ENCODE results near the gene EIPR1.

DNA sequence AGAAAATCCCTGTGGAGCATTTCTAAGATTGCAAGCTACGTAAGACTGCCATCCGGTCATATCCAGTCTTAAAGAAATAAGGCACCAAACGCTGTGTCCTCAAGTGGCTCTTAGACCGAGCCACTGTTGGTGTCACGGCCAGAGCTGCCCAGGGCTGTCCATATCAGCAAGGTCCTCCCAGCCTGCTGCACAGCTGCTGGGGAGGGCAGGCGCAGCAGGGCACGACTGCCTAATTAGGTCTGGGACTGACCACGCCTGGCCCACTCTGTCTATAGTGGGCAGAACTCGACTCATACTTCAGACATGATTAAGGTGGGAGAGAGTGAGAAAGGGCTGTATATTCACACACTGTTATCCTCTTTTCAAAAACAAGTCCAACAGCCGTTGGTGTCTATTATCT is 39.3 kb downstream of the EIPR1 start:
- TF ChIP-seq EZH2 (IDR thresholded peaks at IDR 0.05; ENCODE audit: low read length): no peak
- TF ChIP-seq, protein P1, sequence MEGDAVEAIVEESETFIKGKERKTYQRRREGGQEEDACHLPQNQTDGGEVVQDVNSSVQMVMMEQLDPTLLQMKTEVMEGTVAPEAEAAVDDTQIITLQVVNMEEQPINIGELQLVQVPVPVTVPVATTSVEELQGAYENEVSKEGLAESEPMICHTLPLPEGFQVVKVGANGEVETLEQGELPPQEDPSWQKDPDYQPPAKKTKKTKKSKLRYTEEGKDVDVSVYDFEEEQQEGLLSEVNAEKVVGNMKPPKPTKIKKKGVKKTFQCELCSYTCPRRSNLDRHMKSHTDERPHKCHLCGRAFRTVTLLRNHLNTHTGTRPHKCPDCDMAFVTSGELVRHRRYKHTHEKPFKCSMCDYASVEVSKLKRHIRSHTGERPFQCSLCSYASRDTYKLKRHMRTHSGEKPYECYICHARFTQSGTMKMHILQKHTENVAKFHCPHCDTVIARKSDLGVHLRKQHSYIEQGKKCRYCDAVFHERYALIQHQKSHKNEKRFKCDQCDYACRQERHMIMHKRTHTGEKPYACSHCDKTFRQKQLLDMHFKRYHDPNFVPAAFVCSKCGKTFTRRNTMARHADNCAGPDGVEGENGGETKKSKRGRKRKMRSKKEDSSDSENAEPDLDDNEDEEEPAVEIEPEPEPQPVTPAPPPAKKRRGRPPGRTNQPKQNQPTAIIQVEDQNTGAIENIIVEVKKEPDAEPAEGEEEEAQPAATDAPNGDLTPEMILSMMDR (optimal IDR thresholded peaks at IDR 0.05 in 1 of 3, IDR thresholded peaks at IDR 0.05 in 1 of 3, conservative IDR thresholded peaks at IDR 0.05 in 1 of 3; ENCODE audit: extremely low read depth in 1 of 3, insufficient read depth in 2 of 3, low read length in 3 of 3): no peak
